ENCODE results near the gene PRKN.
"Not testable (repeated sequence)": the region's sequence is repeated elsewhere in the genome, so short reads cannot be mapped to it uniquely, and the experiment has no call there.

Gene PRKN

DNA sequence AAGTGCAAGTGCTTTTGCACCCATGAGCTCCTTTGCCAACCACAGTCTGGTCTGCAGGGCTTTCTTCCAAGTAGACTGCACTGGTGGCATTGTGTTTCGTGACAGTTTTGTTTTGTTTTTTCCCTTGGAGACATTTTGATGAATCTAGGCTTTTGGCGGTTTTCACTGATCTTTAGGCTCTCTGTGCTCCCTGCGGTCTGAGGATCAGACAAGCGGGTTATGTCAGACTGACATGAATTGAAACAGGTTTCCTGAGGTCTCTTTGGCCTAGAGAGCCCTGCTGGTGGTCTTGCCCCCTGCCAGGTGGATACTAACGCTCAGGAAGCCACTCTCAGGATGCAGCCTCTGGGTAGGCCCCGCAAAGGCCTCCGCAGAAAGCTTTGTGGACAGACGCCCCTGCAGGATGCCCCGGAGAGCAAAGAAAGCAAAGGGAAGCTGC, 898.3 kb downstream of the PRKN start:
- 24 to 40% methylated on average over 9 of the region's 9 CpGs for WGBS, 2 experiments
- no peaks in the 10 kb centered on the region for H3K9me3 ChIP-seq (ENCODE audit: control insufficient read depth, low read length)
- no peak overlapping the region for H3K4me3 ChIP-seq (ENCODE audit: insufficient read depth, low read depth, low read length)
- no peaks in the 10 kb centered on the region for H3K36me3 ChIP-seq (ENCODE audit: control insufficient read depth, insufficient read depth, low read length)
- no peaks in the 10 kb centered on the region for H3K27me3 ChIP-seq (ENCODE audit: control insufficient read depth, insufficient read depth, low read length, poor library complexity, severe bottlenecking)
- no peak overlapping the region for H3K27ac ChIP-seq (ENCODE audit: insufficient read depth, low read depth, low read length, poor library complexity, severe bottlenecking)
- no peaks in the 10 kb centered on the region for H3K4me1 ChIP-seq (ENCODE audit: control insufficient read depth, insufficient read depth, low read length)

DNA sequence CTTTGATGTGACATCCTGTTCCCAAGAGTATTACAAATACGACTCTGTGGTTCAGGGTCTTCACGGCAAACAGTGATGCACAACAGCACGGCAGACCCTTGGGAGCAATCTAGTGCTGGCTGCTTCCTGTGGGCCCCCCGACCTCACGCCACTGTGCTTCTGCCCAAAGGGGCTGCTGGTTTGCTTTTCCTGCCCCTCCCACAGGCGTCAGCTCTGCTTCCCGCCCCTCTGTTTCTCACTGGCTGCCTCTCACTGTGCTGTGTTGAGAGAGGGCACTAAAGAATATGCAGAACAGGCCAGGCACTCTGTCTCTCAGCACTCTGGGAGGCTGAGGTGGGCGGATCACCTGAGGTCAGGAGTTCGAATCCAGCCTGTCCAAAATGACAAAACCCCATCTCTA, 899.2 kb downstream of the PRKN start:
- 89 to 93% methylated on average over 9 of the region's 9 CpGs for WGBS, 2 experiments
- Histone ChIP-seq H3K4me1 (ENCODE audit: control insufficient read depth, insufficient read depth, low read length) (no peaks in the 10 kb centered on the region), H3K27ac (ENCODE audit: insufficient read depth, low read depth, low read length, poor library complexity, severe bottlenecking) (no peak overlapping the region), H3K27me3 (ENCODE audit: control insufficient read depth, insufficient read depth, low read length, poor library complexity, severe bottlenecking) (no peaks in the 10 kb centered on the region), H3K4me3 (ENCODE audit: insufficient read depth, low read depth, low read length) (no peak overlapping the region), H3K36me3 (ENCODE audit: control insufficient read depth, insufficient read depth, low read length) (no peaks in the 10 kb centered on the region), H3K9me3 (ENCODE audit: control insufficient read depth, low read length) (no peaks in the 10 kb centered on the region)

DNA sequence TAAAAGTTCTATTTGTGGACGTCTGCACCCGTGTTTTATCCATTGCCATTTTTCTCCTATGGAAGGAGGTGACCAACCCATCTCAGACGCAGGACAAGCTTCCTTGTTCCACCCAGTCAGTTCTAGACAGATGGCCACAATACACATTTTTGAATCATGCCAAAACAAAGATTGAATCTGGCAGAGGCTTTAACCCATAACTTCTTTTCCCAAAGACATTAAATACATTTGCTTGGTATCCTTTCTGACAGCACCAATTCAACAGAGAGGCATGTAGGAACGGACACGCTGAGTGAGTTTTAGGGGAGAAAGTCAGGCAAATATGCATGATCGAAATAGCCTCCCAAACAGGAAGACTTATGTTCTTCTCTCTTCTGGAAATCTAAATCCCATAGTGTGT, 901.1 kb downstream of the PRKN start:
- Histone ChIP-seq H3K36me3 (ENCODE audit: control insufficient read depth, insufficient read depth, low read length) (no peaks in the 10 kb centered on the region), H3K4me3 (ENCODE audit: insufficient read depth, low read depth, low read length) (no peak overlapping the region), H3K27me3 (ENCODE audit: control insufficient read depth, insufficient read depth, low read length, poor library complexity, severe bottlenecking) (no peaks in the 10 kb centered on the region), H3K9me3 (ENCODE audit: control insufficient read depth, low read length) (no peaks in the 10 kb centered on the region), H3K27ac (ENCODE audit: insufficient read depth, low read depth, low read length, poor library complexity, severe bottlenecking) (no peak overlapping the region), H3K4me1 (ENCODE audit: control insufficient read depth, insufficient read depth, low read length) (no peaks in the 10 kb centered on the region)
- 93 to 98% methylated on average over 6 of the region's 6 CpGs for WGBS, 2 experiments

DNA sequence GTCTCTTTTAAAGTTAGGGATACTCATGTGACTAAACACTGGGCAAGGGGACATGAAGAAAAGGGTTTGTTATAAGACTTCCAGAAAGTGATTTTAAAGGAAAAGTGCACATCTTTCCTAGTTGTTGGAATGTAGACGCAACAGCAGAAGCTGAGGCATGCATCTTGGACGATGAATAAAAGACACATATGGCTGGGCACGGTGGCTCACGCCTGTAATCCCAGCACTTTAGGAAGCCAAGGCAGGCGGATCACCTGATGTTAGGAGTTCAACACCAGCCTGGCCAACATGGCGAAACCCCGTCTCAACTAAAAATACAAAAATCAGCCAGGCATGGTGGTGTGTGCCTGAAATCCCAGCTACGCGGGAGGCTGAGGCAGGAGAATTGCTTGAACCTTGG, 905.4 kb downstream of the PRKN start:
- not testable (repeated sequence) for H3K27me3 ChIP-seq (ENCODE audit: control insufficient read depth, insufficient read depth, low read length, poor library complexity, severe bottlenecking); H3K4me1 ChIP-seq (ENCODE audit: control insufficient read depth, insufficient read depth, low read length); H3K27ac ChIP-seq (ENCODE audit: insufficient read depth, low read depth, low read length, poor library complexity, severe bottlenecking); H3K4me3 ChIP-seq (ENCODE audit: insufficient read depth, low read depth, low read length); H3K36me3 ChIP-seq (ENCODE audit: control insufficient read depth, insufficient read depth, low read length); H3K9me3 ChIP-seq (ENCODE audit: control insufficient read depth, low read length)
- WGBS, 2 experiments = 91 to 94% methylated on average over 9 of the region's 9 CpGs

DNA sequence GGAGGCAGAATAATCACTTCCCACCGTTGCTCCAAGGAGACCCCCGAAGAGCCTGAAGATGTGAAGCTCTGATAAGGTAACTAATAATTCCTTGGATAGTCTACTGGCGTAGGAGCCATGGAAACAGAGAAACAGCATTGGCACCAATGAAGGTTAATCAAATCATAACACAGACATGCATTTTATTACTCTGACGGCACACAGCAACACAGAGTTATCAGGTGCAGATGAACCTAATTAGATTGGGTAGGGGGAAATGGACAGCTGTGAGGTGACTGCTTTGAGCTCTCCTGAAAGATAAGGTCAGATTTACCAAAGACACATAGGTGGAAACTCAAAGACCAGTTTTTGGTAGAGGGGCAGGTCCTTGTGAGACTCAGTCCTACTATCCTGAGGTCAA, 909.7 kb downstream of the PRKN start:
- 91 to 100% methylated on average over 2 to 4 of the region's 4 CpGs for whole genome bisulfite sequencing, 2 experiments
- no peak overlapping the region for H3K4me3 ChIP-seq (ENCODE audit: insufficient read depth, low read depth, low read length)
- no peaks in the 10 kb centered on the region for H3K27me3 ChIP-seq (ENCODE audit: control insufficient read depth, insufficient read depth, low read length, poor library complexity, severe bottlenecking)
- no peaks in the 10 kb centered on the region for H3K36me3 ChIP-seq (ENCODE audit: control insufficient read depth, insufficient read depth, low read length)
- no peaks in the 10 kb centered on the region for H3K4me1 ChIP-seq (ENCODE audit: control insufficient read depth, insufficient read depth, low read length)
- no peak overlapping the region for H3K27ac ChIP-seq (ENCODE audit: insufficient read depth, low read depth, low read length, poor library complexity, severe bottlenecking)
- H3K9me3 ChIP-seq (ENCODE audit: control insufficient read depth, low read length) = no peaks in the 10 kb centered on the region

DNA sequence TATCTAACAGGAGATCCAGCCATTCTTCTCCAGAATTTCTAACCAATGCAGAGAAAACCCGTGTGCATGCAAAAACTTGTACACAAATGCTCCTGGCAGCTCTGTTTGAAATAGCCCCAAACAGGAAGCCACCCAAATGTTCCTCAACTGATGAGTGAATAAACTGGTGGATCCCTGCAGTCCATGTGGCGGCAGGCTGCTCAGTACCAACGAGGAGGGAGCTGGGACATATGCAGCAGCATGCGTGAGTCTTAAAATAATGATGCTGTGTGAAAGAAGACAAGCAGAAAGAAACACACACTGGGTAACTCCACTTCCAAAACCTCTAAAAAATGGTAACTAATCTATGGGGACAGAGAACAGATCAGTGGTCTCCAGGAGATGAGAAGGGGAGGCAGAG, 911.6 kb downstream of the PRKN start:
- Histone ChIP-seq H3K9me3 (ENCODE audit: control insufficient read depth, low read length) (no peaks in the 10 kb centered on the region), H3K36me3 (ENCODE audit: control insufficient read depth, insufficient read depth, low read length) (no peaks in the 10 kb centered on the region), H3K4me3 (ENCODE audit: insufficient read depth, low read depth, low read length) (no peak overlapping the region), H3K4me1 (ENCODE audit: control insufficient read depth, insufficient read depth, low read length) (no peaks in the 10 kb centered on the region), H3K27ac (ENCODE audit: insufficient read depth, low read depth, low read length, poor library complexity, severe bottlenecking) (no peak overlapping the region), H3K27me3 (ENCODE audit: control insufficient read depth, insufficient read depth, low read length, poor library complexity, severe bottlenecking) (no peaks in the 10 kb centered on the region)
- 66 to 69% methylated on average over 4 of the region's 4 CpGs for WGBS, 2 experiments

DNA sequence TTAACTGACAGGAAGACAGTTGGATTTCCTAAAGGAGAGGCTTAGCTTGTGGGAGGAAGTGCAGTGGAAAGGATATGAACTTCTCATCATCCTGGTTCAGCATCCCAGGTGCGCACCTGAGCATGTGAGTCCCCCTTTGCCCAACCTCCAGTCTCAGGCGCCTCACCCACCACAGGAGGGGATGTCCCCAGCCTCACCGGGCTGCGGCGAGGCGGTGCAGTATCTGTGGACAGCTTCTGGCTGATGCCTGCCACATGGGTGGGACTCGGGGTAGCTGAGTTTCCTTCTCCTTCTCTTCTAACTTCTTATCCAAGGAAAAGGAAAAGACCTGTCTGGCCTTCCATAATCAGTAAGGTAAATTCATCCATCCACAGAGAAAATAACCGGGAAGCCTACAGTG, 914.4 kb downstream of the PRKN start:
- 95 to 99% methylated on average over 8 of the region's 8 CpGs for WGBS, 2 experiments

DNA sequence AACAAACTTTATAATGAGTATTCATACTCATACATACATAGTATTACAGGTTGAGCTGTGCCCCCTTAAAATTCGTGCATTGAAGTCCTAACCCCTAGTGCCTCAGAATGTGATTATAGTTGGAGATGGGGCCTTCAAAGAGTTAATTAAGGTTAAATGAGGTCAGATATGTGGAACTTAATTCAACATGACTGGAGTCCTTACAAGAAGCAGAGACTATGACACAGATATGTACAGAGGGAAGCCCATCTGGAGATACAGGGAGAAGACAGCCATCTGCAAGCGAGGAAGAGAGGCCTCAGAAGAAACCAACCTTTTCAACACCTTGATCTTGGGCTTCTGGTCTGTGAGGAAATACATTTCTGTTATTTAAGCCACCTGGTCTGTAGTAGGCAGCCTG, 917.6 kb downstream of the PRKN start:
- WGBS, 2 experiments = 85 to 91% methylated on average over 2 of the region's 2 CpGs
- Histone ChIP-seq H3K4me3 (ENCODE audit: insufficient read depth, low read depth, low read length) (no peak overlapping the region), H3K27ac (ENCODE audit: insufficient read depth, low read depth, low read length, poor library complexity, severe bottlenecking) (no peak overlapping the region), H3K4me1 (ENCODE audit: control insufficient read depth, insufficient read depth, low read length) (no peaks in the 10 kb centered on the region), H3K27me3 (ENCODE audit: control insufficient read depth, insufficient read depth, low read length, poor library complexity, severe bottlenecking) (no peaks in the 10 kb centered on the region), H3K36me3 (ENCODE audit: control insufficient read depth, insufficient read depth, low read length) (no peaks in the 10 kb centered on the region), H3K9me3 (ENCODE audit: control insufficient read depth, low read length) (no peaks in the 10 kb centered on the region)

More for the DNA sequence above, 914.4 kb downstream of the PRKN start:
- Histone ChIP-seq H3K36me3 (ENCODE audit: control insufficient read depth, insufficient read depth, low read length) (no peaks in the 10 kb centered on the region), H3K4me1 (ENCODE audit: control insufficient read depth, insufficient read depth, low read length) (no peaks in the 10 kb centered on the region), H3K27ac (ENCODE audit: insufficient read depth, low read depth, low read length, poor library complexity, severe bottlenecking) (no peak overlapping the region), H3K4me3 (ENCODE audit: insufficient read depth, low read depth, low read length) (no peak overlapping the region), H3K9me3 (ENCODE audit: control insufficient read depth, low read length) (no peaks in the 10 kb centered on the region), H3K27me3 (ENCODE audit: control insufficient read depth, insufficient read depth, low read length, poor library complexity, severe bottlenecking) (no peaks in the 10 kb centered on the region)

DNA sequence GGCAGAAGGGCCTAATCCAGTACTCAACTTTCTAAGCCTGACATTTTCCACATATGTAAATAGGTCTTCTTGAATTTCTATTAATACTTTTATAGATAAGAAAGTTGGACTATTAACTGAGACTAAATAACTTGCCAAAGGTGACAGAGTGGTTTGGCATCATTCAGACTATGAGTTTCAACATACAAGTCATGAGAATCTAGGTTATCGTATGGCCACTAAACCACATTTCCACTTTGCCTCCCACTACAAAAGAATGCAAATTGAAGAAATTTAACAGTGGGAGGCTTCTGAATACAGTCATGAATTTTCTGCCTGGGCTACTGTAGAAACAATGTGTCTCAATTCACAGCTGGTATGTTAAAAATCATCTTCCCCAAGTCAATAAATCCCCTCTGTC, 922.7 kb downstream of the PRKN start:
- Histone ChIP-seq H3K27ac (ENCODE audit: insufficient read depth, low read depth, low read length, poor library complexity, severe bottlenecking) (no peak overlapping the region), H3K9me3 (ENCODE audit: control insufficient read depth, low read length) (no peaks in the 10 kb centered on the region), H3K4me3 (ENCODE audit: insufficient read depth, low read depth, low read length) (no peak overlapping the region), H3K27me3 (ENCODE audit: control insufficient read depth, insufficient read depth, low read length, poor library complexity, severe bottlenecking) (no peaks in the 10 kb centered on the region), H3K36me3 (ENCODE audit: control insufficient read depth, insufficient read depth, low read length) (no peaks in the 10 kb centered on the region), H3K4me1 (ENCODE audit: control insufficient read depth, insufficient read depth, low read length) (no peaks in the 10 kb centered on the region)
- 90 to 100% methylated on average over 1 of the region's 1 CpG for WGBS, 2 experiments

DNA sequence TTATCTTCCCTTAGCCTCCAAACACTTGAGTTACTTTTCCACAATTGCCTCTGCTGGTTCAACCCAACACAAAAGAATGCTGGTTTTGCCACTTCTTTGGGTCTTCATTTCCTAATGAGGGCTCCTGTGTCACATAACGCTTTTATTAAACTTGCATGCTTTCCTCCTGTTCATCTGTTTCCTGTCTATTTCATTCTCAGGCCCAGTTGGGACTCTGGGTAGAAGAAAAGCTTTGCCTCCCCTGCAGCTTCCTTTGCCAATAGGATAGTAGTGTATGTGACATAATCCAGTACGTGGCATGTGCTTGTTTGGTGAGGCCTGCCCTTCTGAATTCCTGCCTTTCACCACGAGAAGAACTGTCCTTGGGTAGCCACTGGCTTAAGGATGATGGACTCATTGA, 924.4 kb downstream of the PRKN start:
- Histone ChIP-seq H3K36me3 (ENCODE audit: control insufficient read depth, insufficient read depth, low read length) (no peaks in the 10 kb centered on the region), H3K9me3 (ENCODE audit: control insufficient read depth, low read length) (no peaks in the 10 kb centered on the region), H3K4me1 (ENCODE audit: control insufficient read depth, insufficient read depth, low read length) (no peaks in the 10 kb centered on the region), H3K4me3 (ENCODE audit: insufficient read depth, low read depth, low read length) (no peak overlapping the region), H3K27me3 (ENCODE audit: control insufficient read depth, insufficient read depth, low read length, poor library complexity, severe bottlenecking) (no peaks in the 10 kb centered on the region), H3K27ac (ENCODE audit: insufficient read depth, low read depth, low read length, poor library complexity, severe bottlenecking) (no peak overlapping the region)
- WGBS, 2 experiments = 83 to 87% methylated on average over 3 of the region's 3 CpGs

DNA sequence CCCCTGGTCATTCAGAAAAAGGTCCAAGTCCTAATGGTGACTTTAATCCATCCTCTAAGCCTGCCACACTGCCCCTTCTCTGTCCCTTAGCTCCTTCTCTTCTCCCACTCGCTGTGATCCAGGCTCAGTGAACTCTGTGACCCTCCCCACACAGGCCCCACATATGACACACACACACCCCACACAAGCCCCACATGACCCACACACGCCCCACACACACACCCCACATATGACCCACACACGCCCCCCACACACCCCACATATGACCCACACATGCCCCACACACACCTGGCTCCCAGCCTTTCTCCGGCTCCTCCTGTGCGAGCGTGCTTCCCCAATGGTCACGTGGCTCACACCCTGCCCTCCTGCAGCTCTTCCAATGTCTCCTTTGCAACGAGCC, 925.3 kb downstream of the PRKN start:
- Histone ChIP-seq H3K4me1 (ENCODE audit: control insufficient read depth, insufficient read depth, low read length) (no peaks in the 10 kb centered on the region), H3K36me3 (ENCODE audit: control insufficient read depth, insufficient read depth, low read length) (no peaks in the 10 kb centered on the region), H3K27ac (ENCODE audit: insufficient read depth, low read depth, low read length, poor library complexity, severe bottlenecking) (no peak overlapping the region), H3K4me3 (ENCODE audit: insufficient read depth, low read depth, low read length) (no peak overlapping the region), H3K9me3 (ENCODE audit: control insufficient read depth, low read length) (no peaks in the 10 kb centered on the region), H3K27me3 (ENCODE audit: control insufficient read depth, insufficient read depth, low read length, poor library complexity, severe bottlenecking) (no peaks in the 10 kb centered on the region)
- 93% methylated on average over 8 of the region's 8 CpGs for WGBS, 2 experiments
